SU-DHL-6 (cell line): Measurements from ENCODE around the gene PAGE2.
"Not testable (repeated sequence)": the region's sequence is repeated elsewhere in the genome, so short reads cannot be mapped to it uniquely, and the experiment has no call there.

Experiments
- H2AFZ ChIP-seq: fragments of 200-600 bp; sonication (generic); 2 replicates; pipeline ENCODE4 v1.6.1; 2014; ENCODE audit warnings: low read depth, mild to moderate bottlenecking, moderate library complexity, mixed read lengths, antibody characterized with exemption, low read length; ENCODE audit not compliant: severe bottlenecking
- H3F3A ChIP-seq: fragments of 200-600 bp; shearing (Covaris generic); 2 replicates; pipeline ENCODE4 v1.6.0; 2016; ENCODE audit warnings: antibody characterized with exemption, mild to moderate bottlenecking; ENCODE audit not compliant: insufficient read depth
- H3K27ac ChIP-seq: fragments of 200-600 bp; sonication (generic); 2 replicates; pipeline ENCODE4 v1.5.1; 2016; ENCODE audit warnings: low read depth, mild to moderate bottlenecking, low read length, moderate library complexity, mixed read lengths
- H3K27me3 ChIP-seq: fragments of 200-600 bp; sonication (generic), shearing (Covaris generic); 2 replicates; pipeline ENCODE4 v1.6.0; 2014; ENCODE audit warnings: mild to moderate bottlenecking, low read length
- H3K36me3 ChIP-seq: fragments of 200-600 bp; sonication (generic); 2 replicates; pipeline ENCODE4 v1.6.1; 2014; ENCODE audit warnings: mild to moderate bottlenecking, low read length, mixed read lengths
- H3K4me2 ChIP-seq: fragments of 300-600, 200-600 bp; shearing (Covaris generic), sonication (generic); 2 replicates; pipeline ENCODE4 v1.6.0; 2014; ENCODE audit warnings: low read length, low read depth, mild to moderate bottlenecking; ENCODE audit not compliant: poor library complexity, severe bottlenecking
- H3K4me3 ChIP-seq: fragments of 200-600 bp; sonication (generic); 2 replicates; pipeline ENCODE4 v1.5.1; 2014; ENCODE audit warnings: antibody characterized with exemption, low read length, mild to moderate bottlenecking, mixed read lengths; ENCODE audit not compliant: insufficient read depth, poor library complexity, severe bottlenecking
- H3K79me2 ChIP-seq: fragments of 200-600 bp; sonication (generic); 2 replicates; pipeline ENCODE4 v1.6.1; 2014; ENCODE audit warnings: mild to moderate bottlenecking, low read length, moderate library complexity; ENCODE audit not compliant: insufficient read depth
- H3K9ac ChIP-seq: fragments of 200-600 bp; sonication (generic); 2 replicates; pipeline ENCODE4 v1.7.0; 2014; ENCODE audit warnings: mild to moderate bottlenecking, low read length
- H3K9me2 ChIP-seq: fragments of 200-600 bp; sonication (generic); replicated peaks from 2 replicates; pipeline ENCODE4 v1.6.1; 2014; ENCODE audit warnings: low read length; ENCODE audit not compliant: insufficient read depth
- H3K9me3 ChIP-seq: fragments of 200-600 bp; sonication (generic); 2 replicates; pipeline ENCODE4 v1.6.1; 2014; ENCODE audit warnings: low read length, mixed read lengths; ENCODE audit not compliant: insufficient read depth
- H4K20me1 ChIP-seq: fragments of 200-600 bp; sonication (generic); 2 replicates; pipeline ENCODE4 v1.6.1; 2014; ENCODE audit warnings: low read depth, mild to moderate bottlenecking, antibody characterized with exemption, low read length, moderate library complexity, mixed read lengths
- CTCF ChIP-seq: fragments of 200-600 bp; sonication (generic); IDR thresholded peaks from one replicate; pipeline ENCODE4 v1.5.1; 2017; ENCODE audit warnings: antibody characterized with exemption, mild to moderate bottlenecking, low read length, moderate library complexity; ENCODE audit not compliant: insufficient read depth, poor library complexity, severe bottlenecking
- EZH2phosphoT487 ChIP-seq: fragments of 200-600 bp; sonication (generic), shearing (Covaris generic); conservative IDR thresholded peaks from 2 replicates; pipeline ENCODE4 v1.6.1; 2018; ENCODE audit warnings: mild to moderate bottlenecking, antibody characterized with exemption, low read length, moderate library complexity, mixed read lengths

The PAGE2 gene

GRCh38 chrX:55111578-55112254 is 22.9 kb downstream of the PAGE2 start:
- TF ChIP-seq CTCF: no peak
- TF ChIP-seq EZH2phosphoT487: no peak
- H3K27me3 ChIP-seq: no peaks in the 10 kb centered on the region
- no peaks in the 10 kb centered on the region for H3K9me3 ChIP-seq
- H3F3A ChIP-seq: no peaks in the 10 kb centered on the region
- H3K27ac ChIP-seq: no peak overlapping the region
- H3K4me2 ChIP-seq: no peak overlapping the region
- H4K20me1 ChIP-seq: no peaks in the 10 kb centered on the region
- no peaks in the 10 kb centered on the region for H3K36me3 ChIP-seq
- H3K79me2 ChIP-seq: no peaks in the 10 kb centered on the region
- no peak overlapping the region for H3K9ac ChIP-seq
- H3K4me3 ChIP-seq: no peak overlapping the region
- H3K9me2 ChIP-seq: no peaks in the 10 kb centered on the region
- no peak overlapping the region for H2AFZ ChIP-seq

- H3K4me3 ChIP-seq, H3K4me2 ChIP-seq, H2AFZ ChIP-seq, H3K79me2 ChIP-seq, H3F3A ChIP-seq, H3K36me3 ChIP-seq, H3K9me3 ChIP-seq, H3K9ac ChIP-seq, H3K27me3 ChIP-seq, H4K20me1 ChIP-seq, H3K27ac ChIP-seq, H3K9me2 ChIP-seq: not testable (repeated sequence)
These were observed 27.8 kb downstream of the PAGE2 start for GRCh38 chrX:55116589-55116988.

GRCh38 chrX:55118574-55118973 is 29.8 kb downstream of the PAGE2 start:
- H3K9ac ChIP-seq: no peak overlapping the region
- no peaks in the 10 kb centered on the region for H3K9me2 ChIP-seq
- no peak overlapping the region for H3K4me3 ChIP-seq
- no peak overlapping the region for H3K4me2 ChIP-seq
- H3K27ac ChIP-seq: no peak overlapping the region
- H3K79me2 ChIP-seq: no peaks in the 10 kb centered on the region
- TF ChIP-seq CTCF (no peak), EZH2phosphoT487 (no peak)
- no peaks in the 10 kb centered on the region for H3F3A ChIP-seq
- no peaks in the 10 kb centered on the region for H3K9me3 ChIP-seq
- no peaks in the 10 kb centered on the region for H3K36me3 ChIP-seq
- no peaks in the 10 kb centered on the region for H3K27me3 ChIP-seq
- H2AFZ ChIP-seq: no peak overlapping the region
- H4K20me1 ChIP-seq: no peaks in the 10 kb centered on the region

- no peaks in the 10 kb centered on the region for H3K27me3 ChIP-seq
- H3F3A ChIP-seq: no peaks in the 10 kb centered on the region
- H3K79me2 ChIP-seq: no peaks in the 10 kb centered on the region
- no peak overlapping the region for H3K4me3 ChIP-seq
- H3K4me2 ChIP-seq: no peak overlapping the region
- no peak overlapping the region for H3K27ac ChIP-seq
- no peak for TF ChIP-seq CTCF
- no peak for TF ChIP-seq EZH2phosphoT487
- H3K9ac ChIP-seq: no peak overlapping the region
- no peaks in the 10 kb centered on the region for H3K9me2 ChIP-seq
- no peaks in the 10 kb centered on the region for H4K20me1 ChIP-seq
- H3K9me3 ChIP-seq: no peaks in the 10 kb centered on the region
- H3K36me3 ChIP-seq: no peaks in the 10 kb centered on the region
- no peak overlapping the region for H2AFZ ChIP-seq
These were observed 30.5 kb downstream of the PAGE2 start for GRCh38 chrX:55119271-55119670.
